HK-2 (cell line): ENCODE measurements around the gene FHOD3.
"Not testable (repeated sequence)": the region's sequence is repeated elsewhere in the genome, so short reads cannot be mapped to it uniquely, and the experiment has no call there.

Experiments
- DNase-seq: peaks from one replicate; pipeline ENCODE4 v3.0.0-alpha.2; 2018; ENCODE audit not compliant: unreplicated experiment

FHOD3 gene

GRCh38 chr18:36786686-36787085 is 489.2 kb downstream of the FHOD3 start:
- peak; percentile 22 for DNase-seq

- DNase-seq: no peak
Observed at GRCh38 chr18:36792634-36793283, 495.2 kb downstream of the FHOD3 start.

- DNase-seq: no peak
Observed at GRCh38 chr18:36798738-36799473, 501.4 kb downstream of the FHOD3 start.

- no peak for DNase-seq
Observed at GRCh38 chr18:36805105-36805504, 507.6 kb downstream of the FHOD3 start.

- DNase-seq: no peak
Observed at GRCh38 chr18:36808681-36809080, 511.2 kb downstream of the FHOD3 start.

GRCh38 chr18:36809590-36810381 is 512.3 kb downstream of the FHOD3 start:
- DNase-seq: peak; percentile 4

- DNase-seq: no peak
Observed at GRCh38 chr18:36811430-36811829, 513.9 kb downstream of the FHOD3 start.

GRCh38 chr18:36811955-36812354 is 514.4 kb downstream of the FHOD3 start:
- DNase-seq: no peak

GRCh38 chr18:36812678-36813077 is 515.2 kb downstream of the FHOD3 start:
- no peak for DNase-seq

- DNase-seq: no peak
Observed at GRCh38 chr18:36813101-36813775, 515.7 kb downstream of the FHOD3 start.

- no peak for DNase-seq
Observed at GRCh38 chr18:36813824-36814223, 516.3 kb downstream of the FHOD3 start.

- DNase-seq: no peak
Observed at GRCh38 chr18:36814994-36815393, 517.5 kb downstream of the FHOD3 start.

GRCh38 chr18:36816096-36816495 is 518.6 kb downstream of the FHOD3 start:
- not testable (repeated sequence) for DNase-seq

GRCh38 chr18:36817039-36817438 is 519.5 kb downstream of the FHOD3 start:
- no peak for DNase-seq

- no peak for DNase-seq
Observed at GRCh38 chr18:36818652-36819051, 521.1 kb downstream of the FHOD3 start.

GRCh38 chr18:36819621-36820020 is 522.1 kb downstream of the FHOD3 start:
- no peak for DNase-seq

- no peak for DNase-seq
Observed at GRCh38 chr18:36821681-36822080, 524.2 kb downstream of the FHOD3 start.

- no peak for DNase-seq
Observed at GRCh38 chr18:36825526-36825925, 528.0 kb downstream of the FHOD3 start.

GRCh38 chr18:36826556-36826955 is 529.0 kb downstream of the FHOD3 start:
- DNase-seq: no peak

GRCh38 chr18:36828157-36828629 is 530.7 kb downstream of the FHOD3 start:
- peak; percentile 35 for DNase-seq

GRCh38 chr18:36828630-36829361 is 531.3 kb downstream of the FHOD3 start, which contains the start of the genes KIAA1328 and TPGS2:
Gene KIAA1328 (plus strand): TSS chr18:36829127. CDS start chr18:36829139, 12 bp downstream.
Gene TPGS2 (minus strand): TSS chr18:36829002. CDS start chr18:36828767, 235 bp downstream.
- peak; percentile 85 for DNase-seq
